Measurements from ENCODE around the gene ZNHIT6. TPM values are rescaled to one million over a fixed set of nuclear protein-coding genes. Genes with fewer than 3 reads are reported as not detected.

Gene ZNHIT6
- total RNA-seq, 1 experiment from 2014 or later: 41.2 TPM

DNA sequence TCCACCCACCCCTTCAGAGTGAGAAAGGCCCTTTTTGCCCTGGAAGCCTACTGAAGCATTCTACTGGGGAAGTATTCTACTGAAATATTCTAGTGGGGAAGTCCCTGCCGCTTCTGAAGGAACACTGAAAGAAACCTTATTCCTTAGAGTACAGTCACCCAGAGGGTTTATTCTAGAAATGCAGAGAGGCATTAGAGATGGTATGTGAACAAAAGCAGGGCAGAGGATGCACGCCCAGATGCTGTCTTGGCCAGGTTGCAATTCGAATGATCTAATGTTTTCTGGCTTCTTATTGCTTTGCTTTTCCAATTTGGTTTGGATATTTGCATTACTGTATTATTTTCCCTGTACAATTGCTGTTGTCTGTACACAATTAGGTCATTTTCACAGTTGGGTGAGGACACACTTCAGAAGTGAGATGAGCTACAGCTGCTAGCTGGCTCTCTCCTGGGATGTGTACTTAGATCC is 90.6 kb downstream of the ZNHIT6 start:
- peaks cover 5% of the 10 kb centered on the region for H3K36me3 Mint-ChIP-seq (ENCODE audit: insufficient read depth, unreplicated experiment)
- no peaks in the 10 kb centered on the region for H3K27me3 Mint-ChIP-seq (ENCODE audit: unreplicated experiment)
- TF ChIP-seq, protein P1, sequence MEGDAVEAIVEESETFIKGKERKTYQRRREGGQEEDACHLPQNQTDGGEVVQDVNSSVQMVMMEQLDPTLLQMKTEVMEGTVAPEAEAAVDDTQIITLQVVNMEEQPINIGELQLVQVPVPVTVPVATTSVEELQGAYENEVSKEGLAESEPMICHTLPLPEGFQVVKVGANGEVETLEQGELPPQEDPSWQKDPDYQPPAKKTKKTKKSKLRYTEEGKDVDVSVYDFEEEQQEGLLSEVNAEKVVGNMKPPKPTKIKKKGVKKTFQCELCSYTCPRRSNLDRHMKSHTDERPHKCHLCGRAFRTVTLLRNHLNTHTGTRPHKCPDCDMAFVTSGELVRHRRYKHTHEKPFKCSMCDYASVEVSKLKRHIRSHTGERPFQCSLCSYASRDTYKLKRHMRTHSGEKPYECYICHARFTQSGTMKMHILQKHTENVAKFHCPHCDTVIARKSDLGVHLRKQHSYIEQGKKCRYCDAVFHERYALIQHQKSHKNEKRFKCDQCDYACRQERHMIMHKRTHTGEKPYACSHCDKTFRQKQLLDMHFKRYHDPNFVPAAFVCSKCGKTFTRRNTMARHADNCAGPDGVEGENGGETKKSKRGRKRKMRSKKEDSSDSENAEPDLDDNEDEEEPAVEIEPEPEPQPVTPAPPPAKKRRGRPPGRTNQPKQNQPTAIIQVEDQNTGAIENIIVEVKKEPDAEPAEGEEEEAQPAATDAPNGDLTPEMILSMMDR (IDR thresholded peaks at IDR 0.05; ENCODE audit: unreplicated experiment): no peak
- no TSS peak for BruUV-seq (replicated peaks)
- CTCF ChIA-PET: no interaction called here
- peaks cover 33% of the 10 kb centered on the region for H3K4me1 Mint-ChIP-seq (ENCODE audit: low read depth, unreplicated experiment)
- intact Hi-C loops (cut with micrococcal nuclease; ENCODE audit: unreplicated experiment): no loop called here
- H3K27ac Mint-ChIP-seq (ENCODE audit: unreplicated experiment): no peak overlapping the region
- DNase-seq: no peak
- peaks cover 9% of the 10 kb centered on the region for H3K9me3 Mint-ChIP-seq (ENCODE audit: low read depth, unreplicated experiment)
- H3K4me3 Mint-ChIP-seq (ENCODE audit: low read depth, unreplicated experiment): no peak overlapping the region

DNA sequence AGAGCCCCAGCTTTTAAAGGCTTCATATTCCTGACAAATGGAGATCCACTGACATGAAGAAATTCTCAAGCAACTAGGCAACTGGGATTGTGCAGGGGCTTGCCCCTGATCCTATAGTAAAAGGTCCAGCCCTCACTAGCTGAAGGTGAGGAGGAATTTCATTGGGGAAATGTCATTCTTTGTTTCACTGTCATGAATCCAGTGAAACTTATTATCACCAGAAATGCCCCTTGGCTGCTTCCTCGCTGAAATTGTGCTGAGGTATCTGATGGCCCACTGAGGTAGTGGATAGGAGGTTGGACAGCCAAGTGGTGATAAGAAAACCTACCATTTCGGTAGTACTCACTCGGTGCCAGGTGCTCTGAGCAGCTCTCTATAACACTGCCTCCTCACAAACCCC is 91.5 kb downstream of the ZNHIT6 start:
- Mint-ChIP-seq H3K4me1 (ENCODE audit: low read depth, unreplicated experiment) (peaks cover 35% of the 10 kb centered on the region), H3K9me3 (ENCODE audit: low read depth, unreplicated experiment) (peaks cover 3% of the 10 kb centered on the region), H3K27me3 (ENCODE audit: unreplicated experiment) (no peaks in the 10 kb centered on the region), H3K27ac (ENCODE audit: unreplicated experiment) (no peak overlapping the region), H3K4me3 (ENCODE audit: low read depth, unreplicated experiment) (no peak overlapping the region), H3K36me3 (ENCODE audit: insufficient read depth, unreplicated experiment) (peaks cover 14% of the 10 kb centered on the region)
- CTCF ChIA-PET: no interaction called here
- BruUV-seq (replicated peaks): no TSS peak
- no peak for DNase-seq
- intact Hi-C loops (cut with micrococcal nuclease; ENCODE audit: unreplicated experiment): no loop called here
- TF ChIP-seq, protein P1 (IDR thresholded peaks at IDR 0.05; ENCODE audit: unreplicated experiment): no peak

DNA sequence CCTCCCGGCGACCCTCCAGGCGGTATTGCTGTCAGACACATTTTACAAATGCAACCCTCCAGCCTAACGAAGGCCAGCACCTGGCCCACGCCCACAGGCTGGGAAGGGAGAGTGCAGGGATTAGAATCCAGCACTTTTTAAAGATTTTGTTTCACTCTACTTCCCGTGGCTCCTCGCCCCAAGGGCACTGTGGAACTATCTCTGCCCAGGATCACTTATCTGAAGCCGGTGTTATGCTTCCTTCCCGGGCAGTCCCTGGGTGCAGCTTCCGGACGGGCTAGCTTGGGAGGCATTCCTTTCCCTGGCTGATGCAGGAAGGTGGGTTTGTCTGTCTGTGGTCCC is 91.9 kb downstream of the ZNHIT6 start:
- no peak for DNase-seq
- BruUV-seq (replicated peaks): no TSS peak
- H3K27me3 Mint-ChIP-seq (ENCODE audit: unreplicated experiment): no peaks in the 10 kb centered on the region
- H3K27ac Mint-ChIP-seq (ENCODE audit: unreplicated experiment): no peak overlapping the region
- intact Hi-C loops (cut with micrococcal nuclease; ENCODE audit: unreplicated experiment): no loop called here
- H3K9me3 Mint-ChIP-seq (ENCODE audit: low read depth, unreplicated experiment): peaks cover 2% of the 10 kb centered on the region
- TF ChIP-seq, protein P1 (IDR thresholded peaks at IDR 0.05; ENCODE audit: unreplicated experiment): no peak
- peaks cover 39% of the 10 kb centered on the region for H3K4me1 Mint-ChIP-seq (ENCODE audit: low read depth, unreplicated experiment)
- CTCF ChIA-PET: no interaction called here
- no peak overlapping the region for H3K4me3 Mint-ChIP-seq (ENCODE audit: low read depth, unreplicated experiment)
- peaks cover 18% of the 10 kb centered on the region for H3K36me3 Mint-ChIP-seq (ENCODE audit: insufficient read depth, unreplicated experiment)

DNA sequence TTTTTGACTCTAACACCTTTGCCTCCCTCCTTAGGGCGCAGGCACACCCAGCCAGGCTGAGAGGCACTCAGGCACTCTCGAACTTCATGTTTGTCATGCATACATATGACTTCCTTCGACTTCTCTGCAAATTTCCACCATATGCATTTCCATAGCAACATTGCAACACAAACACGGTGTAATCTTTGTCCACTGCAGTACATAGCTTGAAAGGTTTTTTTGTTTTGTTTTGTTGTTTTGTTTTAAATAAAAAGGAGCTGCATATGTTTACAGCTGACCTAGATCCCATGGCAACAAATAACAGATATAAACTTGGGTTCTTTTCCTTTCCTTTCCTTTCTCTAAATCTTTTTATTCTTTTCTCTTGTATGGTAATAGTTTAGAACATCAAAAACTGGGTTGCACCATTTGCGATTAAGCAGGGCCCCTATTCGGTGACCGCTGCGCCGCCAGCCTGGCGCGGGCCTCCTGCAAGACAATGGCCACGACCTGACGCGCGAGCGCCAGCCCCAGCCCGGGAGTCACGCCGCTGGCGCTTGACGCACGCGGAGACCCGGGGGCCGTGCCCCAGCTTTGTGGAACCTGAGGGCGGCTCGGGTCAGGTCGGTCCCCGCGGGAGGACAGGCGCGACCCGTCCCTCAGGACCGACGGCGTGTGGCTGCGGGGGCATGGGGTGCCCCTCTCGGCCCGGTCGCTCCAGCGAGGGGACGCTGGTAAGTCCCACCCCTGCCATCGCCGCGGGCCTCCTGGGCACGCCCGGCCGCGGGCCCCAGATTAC is 92.5 kb downstream of the ZNHIT6 start:
- no TSS peak for BruUV-seq (replicated peaks)
- DNase-seq: no peak
- Mint-ChIP-seq H3K4me3 (ENCODE audit: low read depth, unreplicated experiment) (no peak overlapping the region), H3K27me3 (ENCODE audit: unreplicated experiment) (no peaks in the 10 kb centered on the region), H3K4me1 (ENCODE audit: low read depth, unreplicated experiment) (peaks cover 44% of the 10 kb centered on the region), H3K9me3 (ENCODE audit: low read depth, unreplicated experiment) (no peaks in the 10 kb centered on the region), H3K27ac (ENCODE audit: unreplicated experiment) (no peak overlapping the region), H3K36me3 (ENCODE audit: insufficient read depth, unreplicated experiment) (peaks cover 20% of the 10 kb centered on the region)
- TF ChIP-seq, protein P1 (IDR thresholded peaks at IDR 0.05; ENCODE audit: unreplicated experiment): no peak
- intact Hi-C loops (cut with micrococcal nuclease; ENCODE audit: unreplicated experiment): no loop called here
- CTCF ChIA-PET: no interaction called here
